ENCODE measurements around the gene ADNP2. TPM values are rescaled to one million over a fixed set of nuclear protein-coding genes. Genes with fewer than 3 reads are reported as not detected.

The ADNP2 gene
- total RNA-seq, 2 donors from 2014 or later = 10.9 to 12.3 TPM

- no peak for TF ChIP-seq CTCF (IDR thresholded peaks at IDR 0.05)
- peaks cover 0 to 9% of the 10 kb centered on the region in 2 donors for H3K9me3 ChIP-seq
- no peak for DNase-seq (ENCODE audit: low spot score)
- H3K27me3 ChIP-seq = no peaks in the 10 kb centered on the region
- H3K36me3 ChIP-seq = no peaks in the 10 kb centered on the region
- H3K4me1 ChIP-seq = no peaks in the 10 kb centered on the region
- no peak overlapping the region for H3K27ac ChIP-seq
- no peak overlapping the region for H3K4me3 ChIP-seq
These were observed 58.3 kb downstream of the ADNP2 start for GRCh38 chr18:80167331-80167730.

- no peaks in the 10 kb centered on the region for H3K36me3 ChIP-seq
- TF ChIP-seq CTCF (IDR thresholded peaks at IDR 0.05) = no peak
- no peak overlapping the region for H3K4me3 ChIP-seq
- DNase-seq (ENCODE audit: low spot score) = no peak
- no peaks in the 10 kb centered on the region for H3K27me3 ChIP-seq
- peaks cover 0 to 9% of the 10 kb centered on the region in 2 donors for H3K9me3 ChIP-seq
- H3K4me1 ChIP-seq = no peaks in the 10 kb centered on the region
- no peak overlapping the region for H3K27ac ChIP-seq
These were observed 58.9 kb downstream of the ADNP2 start for GRCh38 chr18:80167931-80168330.

GRCh38 chr18:80168346-80168745, 59.3 kb downstream of the ADNP2 start:
- H3K27me3 ChIP-seq = no peaks in the 10 kb centered on the region
- no peak for TF ChIP-seq CTCF (IDR thresholded peaks at IDR 0.05)
- no peak for DNase-seq (ENCODE audit: low spot score)
- H3K27ac ChIP-seq = no peak overlapping the region
- H3K4me3 ChIP-seq = no peak overlapping the region
- no peaks in the 10 kb centered on the region for H3K36me3 ChIP-seq
- H3K9me3 ChIP-seq = peaks cover 0 to 9% of the 10 kb centered on the region in 2 donors
- no peaks in the 10 kb centered on the region for H3K4me1 ChIP-seq

- Histone ChIP-seq H3K27me3 (no peaks in the 10 kb centered on the region), H3K4me3 (no peak overlapping the region), H3K27ac (no peak overlapping the region), H3K36me3 (no peaks in the 10 kb centered on the region), H3K9me3 (peaks cover 0 to 9% of the 10 kb centered on the region in 2 donors), H3K4me1 (no peaks in the 10 kb centered on the region)
- DNase-seq (ENCODE audit: low spot score) = no peak
- TF ChIP-seq CTCF (IDR thresholded peaks at IDR 0.05) = no peak
These were observed 59.9 kb downstream of the ADNP2 start for GRCh38 chr18:80168982-80169381.

GRCh38 chr18:80169607-80170006, 60.5 kb downstream of the ADNP2 start:
- DNase-seq (ENCODE audit: low spot score) = no peak
- no peaks in the 10 kb centered on the region for H3K36me3 ChIP-seq
- no peaks in the 10 kb centered on the region for H3K27me3 ChIP-seq
- no peak overlapping the region for H3K27ac ChIP-seq
- no peaks in the 10 kb centered on the region for H3K4me1 ChIP-seq
- H3K4me3 ChIP-seq = no peak overlapping the region
- no peak for TF ChIP-seq CTCF (IDR thresholded peaks at IDR 0.05)
- H3K9me3 ChIP-seq = peaks cover 0 to 6% of the 10 kb centered on the region in 2 donors

- no peak for DNase-seq (ENCODE audit: low spot score)
These were observed 61.5 kb downstream of the ADNP2 start for GRCh38 chr18:80170395-80171053.

More at GRCh38 chr18:80170395-80171053, 61.5 kb downstream of the ADNP2 start:
- no peaks in the 10 kb centered on the region for H3K4me1 ChIP-seq
- TF ChIP-seq CTCF (IDR thresholded peaks at IDR 0.05) = no peak
- H3K9me3 ChIP-seq = no peaks in the 10 kb centered on the region
- no peak overlapping the region for H3K27ac ChIP-seq
- no peaks in the 10 kb centered on the region for H3K27me3 ChIP-seq
- no peaks in the 10 kb centered on the region for H3K36me3 ChIP-seq
- H3K4me3 ChIP-seq = no peak overlapping the region
